Testis (tissue), 2 donors: ENCODE data around the gene CLN3.

Source experiments
- CTCF ChIP-seq, 3 experiments: fragments of 450-650 bp in 2 of 3; fragments of 200-600 bp in 1 of 3; sonication (generic) in 1 of 3; IDR thresholded peaks; one replicate each; pipeline ENCODE4 v1.5.1; 2016 to 2019; ENCODE audit warnings: antibody characterized with exemption in 3 of 3, mild to moderate bottlenecking in 2 of 3, moderate library complexity in 1 of 3
- POLR2A ChIP-seq: fragments of 450-650 bp; IDR thresholded peaks from one replicate; pipeline ENCODE4 v1.6.1; 2017; ENCODE audit warnings: antibody characterized with exemption, mild to moderate bottlenecking, moderate library complexity

DNA sequence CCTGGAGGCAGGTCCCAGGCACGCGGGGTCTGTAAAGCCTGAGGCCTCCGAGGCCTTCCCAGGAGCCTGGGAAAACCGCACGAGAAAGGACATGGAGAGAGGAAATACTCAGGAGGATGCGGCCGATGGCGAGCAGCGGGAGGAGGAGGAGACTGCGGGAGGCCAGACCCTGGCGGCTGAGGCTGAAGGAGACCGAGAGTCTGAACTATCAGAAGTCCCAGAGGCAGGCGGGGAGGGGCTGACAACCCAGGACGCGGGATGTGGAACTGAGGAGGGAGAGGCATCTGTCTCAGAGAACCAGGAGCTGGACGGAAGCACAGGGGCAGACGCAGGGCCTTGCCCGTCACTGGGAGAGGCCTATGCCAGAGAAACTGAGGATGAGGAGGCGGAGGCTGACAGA, 5.0 kb upstream of the CLN3 start:
- no peak for TF ChIP-seq CTCF (IDR thresholded peaks at IDR 0.05)
- TF ChIP-seq POLR2A, result no peak
